HL-60 (cell line): Measurements from ENCODE around the gene LEMD2.

Source experiments
- DNase-seq, 2 experiments: peaks; one replicate each; pipeline ENCODE4 v3.0.0-alpha.2; 2010 to 2020; ENCODE audit warnings: low read depth in 1 of 2, low spot score in 1 of 2
- H3K27ac ChIP-seq: fragments of 250-450 bp; sonication (Bioruptor Pico); replicated peaks from 2 replicates; pipeline ENCODE4 v1.5.1; 2020; ENCODE audit warnings: mild to moderate bottlenecking, moderate library complexity
- H3K27me3 ChIP-seq: fragments of 250-450 bp; sonication (Bioruptor Pico); 2 replicates; pipeline ENCODE4 v1.5.1; 2021; ENCODE audit warnings: mild to moderate bottlenecking, moderate library complexity; ENCODE audit not compliant: insufficient read depth, poor library complexity, severe bottlenecking
- H3K4me3 ChIP-seq: replicated peaks from 2 replicates; pipeline ENCODE4 v1.5.1; 2011; ENCODE audit warnings: mild to moderate bottlenecking, control low read depth, low read length; ENCODE audit not compliant: insufficient read depth
- GABPA ChIP-seq: IDR thresholded peaks from 2 replicates; pipeline ENCODE4 v1.6.1; 2012; ENCODE audit warnings: low read depth
- POLR2AphosphoS5 ChIP-seq: IDR thresholded peaks from 2 replicates; pipeline ENCODE4 v1.6.1; 2012; ENCODE audit warnings: low read depth
- SPI1 ChIP-seq: IDR thresholded peaks from 2 replicates; pipeline ENCODE4 v1.6.1; 2012; ENCODE audit warnings: low read depth, mild to moderate bottlenecking, borderline replicate concordance
- TF ChIP-seq, protein P1 (sequence below): IDR thresholded peaks from 2 replicates; pipeline ENCODE4 v1.6.1; 2012; ENCODE audit warnings: low read depth; ENCODE audit not compliant: insufficient replicate concordance
- TF ChIP-seq, protein P2 (sequence below): IDR thresholded peaks from one replicate; pipeline ENCODE4 v1.5.1; 2011; ENCODE audit warnings: low read length, control low read depth, inconsistent platforms; ENCODE audit not compliant: insufficient read depth

LEMD2 gene

DNA sequence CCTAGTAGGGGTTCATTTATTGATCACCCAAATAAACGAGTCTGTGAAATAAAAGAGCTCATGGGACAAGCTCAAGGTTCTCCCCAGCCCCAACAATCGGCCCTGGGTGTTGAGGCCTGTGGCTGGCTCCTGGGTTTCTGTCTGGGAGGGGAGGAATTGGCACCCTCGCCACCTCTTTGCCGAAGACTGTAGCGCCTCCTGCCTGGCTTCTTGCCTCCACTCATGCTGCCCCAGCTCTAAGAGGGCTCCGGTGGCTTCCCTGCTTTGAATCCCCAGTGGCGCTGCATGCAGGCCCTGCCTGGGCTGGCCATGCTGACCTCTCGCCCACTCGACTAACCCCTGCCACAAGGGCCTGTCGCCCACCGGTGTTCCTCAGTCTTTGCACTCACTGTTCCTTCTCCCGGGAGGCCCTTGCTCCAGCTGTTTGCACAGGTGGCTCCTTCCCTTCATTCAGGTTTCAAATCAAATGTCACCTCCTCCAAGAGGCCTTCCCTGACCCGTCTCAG lies 9.5 kb upstream of the LEMD2 start:
- no peak overlapping the region for H3K27ac ChIP-seq
- no peak for DNase-seq
- H3K27me3 ChIP-seq = no peaks in the 10 kb centered on the region
- TF ChIP-seq GABPA (no peak), SPI1 (no peak), POLR2AphosphoS5 (no peak)
- TF ChIP-seq, protein P1, sequence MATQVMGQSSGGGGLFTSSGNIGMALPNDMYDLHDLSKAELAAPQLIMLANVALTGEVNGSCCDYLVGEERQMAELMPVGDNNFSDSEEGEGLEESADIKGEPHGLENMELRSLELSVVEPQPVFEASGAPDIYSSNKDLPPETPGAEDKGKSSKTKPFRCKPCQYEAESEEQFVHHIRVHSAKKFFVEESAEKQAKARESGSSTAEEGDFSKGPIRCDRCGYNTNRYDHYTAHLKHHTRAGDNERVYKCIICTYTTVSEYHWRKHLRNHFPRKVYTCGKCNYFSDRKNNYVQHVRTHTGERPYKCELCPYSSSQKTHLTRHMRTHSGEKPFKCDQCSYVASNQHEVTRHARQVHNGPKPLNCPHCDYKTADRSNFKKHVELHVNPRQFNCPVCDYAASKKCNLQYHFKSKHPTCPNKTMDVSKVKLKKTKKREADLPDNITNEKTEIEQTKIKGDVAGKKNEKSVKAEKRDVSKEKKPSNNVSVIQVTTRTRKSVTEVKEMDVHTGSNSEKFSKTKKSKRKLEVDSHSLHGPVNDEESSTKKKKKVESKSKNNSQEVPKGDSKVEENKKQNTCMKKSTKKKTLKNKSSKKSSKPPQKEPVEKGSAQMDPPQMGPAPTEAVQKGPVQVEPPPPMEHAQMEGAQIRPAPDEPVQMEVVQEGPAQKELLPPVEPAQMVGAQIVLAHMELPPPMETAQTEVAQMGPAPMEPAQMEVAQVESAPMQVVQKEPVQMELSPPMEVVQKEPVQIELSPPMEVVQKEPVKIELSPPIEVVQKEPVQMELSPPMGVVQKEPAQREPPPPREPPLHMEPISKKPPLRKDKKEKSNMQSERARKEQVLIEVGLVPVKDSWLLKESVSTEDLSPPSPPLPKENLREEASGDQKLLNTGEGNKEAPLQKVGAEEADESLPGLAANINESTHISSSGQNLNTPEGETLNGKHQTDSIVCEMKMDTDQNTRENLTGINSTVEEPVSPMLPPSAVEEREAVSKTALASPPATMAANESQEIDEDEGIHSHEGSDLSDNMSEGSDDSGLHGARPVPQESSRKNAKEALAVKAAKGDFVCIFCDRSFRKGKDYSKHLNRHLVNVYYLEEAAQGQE = no peak
- TF ChIP-seq, protein P2, sequence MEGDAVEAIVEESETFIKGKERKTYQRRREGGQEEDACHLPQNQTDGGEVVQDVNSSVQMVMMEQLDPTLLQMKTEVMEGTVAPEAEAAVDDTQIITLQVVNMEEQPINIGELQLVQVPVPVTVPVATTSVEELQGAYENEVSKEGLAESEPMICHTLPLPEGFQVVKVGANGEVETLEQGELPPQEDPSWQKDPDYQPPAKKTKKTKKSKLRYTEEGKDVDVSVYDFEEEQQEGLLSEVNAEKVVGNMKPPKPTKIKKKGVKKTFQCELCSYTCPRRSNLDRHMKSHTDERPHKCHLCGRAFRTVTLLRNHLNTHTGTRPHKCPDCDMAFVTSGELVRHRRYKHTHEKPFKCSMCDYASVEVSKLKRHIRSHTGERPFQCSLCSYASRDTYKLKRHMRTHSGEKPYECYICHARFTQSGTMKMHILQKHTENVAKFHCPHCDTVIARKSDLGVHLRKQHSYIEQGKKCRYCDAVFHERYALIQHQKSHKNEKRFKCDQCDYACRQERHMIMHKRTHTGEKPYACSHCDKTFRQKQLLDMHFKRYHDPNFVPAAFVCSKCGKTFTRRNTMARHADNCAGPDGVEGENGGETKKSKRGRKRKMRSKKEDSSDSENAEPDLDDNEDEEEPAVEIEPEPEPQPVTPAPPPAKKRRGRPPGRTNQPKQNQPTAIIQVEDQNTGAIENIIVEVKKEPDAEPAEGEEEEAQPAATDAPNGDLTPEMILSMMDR = no peak
- no peak overlapping the region for H3K4me3 ChIP-seq

DNA sequence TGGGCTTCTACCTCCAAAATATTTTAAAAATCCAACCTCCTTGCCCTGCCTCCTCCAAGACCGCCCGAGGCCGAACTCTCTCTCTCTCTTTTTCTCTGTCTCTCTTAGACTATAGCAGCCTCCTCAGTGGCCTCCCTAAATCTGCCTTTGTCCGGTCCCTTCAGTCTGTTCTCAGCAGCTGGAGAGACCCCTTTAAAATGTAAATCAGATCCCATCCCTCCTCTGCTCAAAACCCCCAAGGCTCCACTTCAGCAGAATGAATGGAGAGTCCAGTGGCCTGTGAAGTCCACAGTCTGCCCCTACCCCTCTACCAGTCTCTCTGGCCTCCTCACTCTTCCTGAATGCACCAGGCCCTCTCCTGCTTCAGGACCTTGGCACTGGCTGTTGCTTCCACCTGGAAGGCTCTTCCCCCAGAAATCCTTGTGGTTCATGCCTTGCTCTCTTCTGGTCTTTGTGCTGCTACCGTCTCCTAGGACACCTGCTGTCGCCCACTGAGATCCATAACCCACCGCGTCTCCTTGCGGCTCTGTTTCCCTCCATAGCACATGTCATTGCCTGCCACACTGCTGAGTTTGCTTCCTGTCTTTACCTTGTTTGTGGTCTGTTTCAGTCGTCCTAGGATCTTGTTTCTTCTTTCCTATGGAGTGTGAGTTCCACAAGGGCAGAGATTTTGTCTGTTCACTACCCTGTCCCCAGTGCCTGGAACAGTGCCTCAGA lies 8.9 kb upstream of the LEMD2 start:
- TF ChIP-seq POLR2AphosphoS5 = no peak
- H3K27me3 ChIP-seq = peaks cover 1% of the 10 kb centered on the region
- H3K27ac ChIP-seq = no peak overlapping the region
- no peak for DNase-seq
- H3K4me3 ChIP-seq = no peak overlapping the region

DNA sequence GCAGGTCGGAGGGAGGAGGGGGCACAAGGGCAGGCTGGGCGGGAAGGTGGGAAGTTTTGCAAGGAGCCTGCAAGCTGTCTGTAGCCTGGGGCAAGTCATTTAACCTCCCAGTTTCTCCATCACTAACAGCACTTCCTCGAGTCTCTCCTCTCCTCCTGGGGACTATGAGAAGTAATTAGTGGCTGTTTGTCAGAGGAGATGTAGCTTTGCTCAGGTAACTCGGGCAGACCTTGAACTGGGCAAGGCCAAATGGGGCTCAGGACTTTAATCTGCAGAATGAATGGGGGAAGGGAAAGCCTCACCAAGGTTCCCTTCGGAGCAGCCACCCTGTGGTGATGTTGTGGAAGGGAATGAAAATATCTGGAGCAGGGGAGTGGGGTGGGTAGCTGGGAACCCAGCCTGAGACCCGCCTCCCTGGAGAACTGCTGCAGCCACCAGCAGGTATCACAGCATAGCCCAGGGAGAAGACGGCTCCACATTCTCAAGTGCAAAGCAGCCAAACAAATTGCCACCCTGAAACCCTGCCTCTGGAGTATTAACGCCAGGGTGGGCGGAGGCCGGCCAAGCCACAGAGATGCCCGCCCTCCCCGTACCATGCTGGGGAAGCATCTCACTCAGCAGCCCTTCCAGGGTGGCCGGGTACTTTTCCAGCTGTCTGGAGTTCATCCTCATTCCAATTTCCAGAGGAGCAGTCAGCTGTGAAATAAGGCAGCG lies 6.1 kb upstream of the LEMD2 start:
- Histone ChIP-seq H3K27me3 (peaks cover 3% of the 10 kb centered on the region), H3K27ac (no peak overlapping the region), H3K4me3 (no peak overlapping the region)
- TF ChIP-seq, protein P1 = no peak
- TF ChIP-seq SPI1 = no peak
- TF ChIP-seq, protein P2 = no peak
- TF ChIP-seq GABPA = no peak
- no peak for TF ChIP-seq POLR2AphosphoS5
- no peak for DNase-seq

DNA sequence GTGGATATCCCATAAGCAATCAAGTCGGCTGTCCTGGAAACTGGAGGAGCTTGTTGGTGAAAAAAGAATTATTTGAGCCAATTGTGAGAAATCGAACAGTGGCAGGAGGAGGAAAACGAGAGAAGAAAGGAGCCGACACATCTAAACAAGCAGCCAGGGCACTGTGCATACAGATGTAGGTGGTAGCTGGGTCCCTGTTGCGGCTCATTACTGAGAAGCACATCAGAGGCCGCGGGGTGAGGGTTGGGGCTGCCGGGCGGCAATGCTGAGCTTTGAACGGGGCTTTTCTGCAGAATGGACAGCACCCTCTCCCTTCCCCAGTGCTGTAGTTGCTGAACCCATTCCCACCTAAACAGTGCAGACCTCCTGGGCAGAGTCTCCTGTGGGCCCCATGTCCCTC lies 4.1 kb upstream of the LEMD2 start:
- TF ChIP-seq GABPA = no peak
- TF ChIP-seq SPI1 = no peak
- TF ChIP-seq, protein P2 = no peak
- no peak for TF ChIP-seq POLR2AphosphoS5
- TF ChIP-seq, protein P1 = no peak
- Histone ChIP-seq H3K27me3 (peaks cover 3% of the 10 kb centered on the region), H3K4me3 (no peak overlapping the region), H3K27ac (no peak overlapping the region)
- DNase-seq = no peak
